H9 (cell line): Measurements from ENCODE around the gene SEMA3F. TPM values are rescaled to one million over a fixed set of nuclear protein-coding genes. Genes with fewer than 3 reads are reported as not detected.

Experiments
- DNase-seq: peaks from one replicate; pipeline ENCODE4 v3.0.0-alpha.2; 2017
- H2AFZ ChIP-seq: one replicate; pipeline ENCODE4 v1.6.1; 2013; ENCODE audit warnings: mild to moderate bottlenecking, low read length, control low read depth, moderate library complexity
- H2AK5ac ChIP-seq: 2 replicates; pipeline ENCODE4 v1.6.1; 2013; ENCODE audit warnings: low read length, control low read depth, mixed read lengths; ENCODE audit not compliant: insufficient read length
- H2BK120ac ChIP-seq: one replicate; pipeline ENCODE4 v1.6.1; 2013; ENCODE audit warnings: low read depth, mild to moderate bottlenecking, low read length, control low read depth, inconsistent platforms; ENCODE audit not compliant: poor library complexity, severe bottlenecking
- H2BK12ac ChIP-seq: 2 replicates; pipeline ENCODE4 v1.6.1; 2013; ENCODE audit warnings: low read length, control low read depth, mixed read lengths, low read depth; ENCODE audit not compliant: insufficient read length
- H2BK15ac ChIP-seq: 2 replicates; pipeline ENCODE4 v1.6.1; 2013; ENCODE audit warnings: low read depth, low read length, control low read depth
- H2BK20ac ChIP-seq: one replicate; pipeline ENCODE4 v1.6.1; 2013; ENCODE audit warnings: low read depth, mild to moderate bottlenecking, low read length, control low read depth, inconsistent platforms; ENCODE audit not compliant: poor library complexity, severe bottlenecking
- H2BK5ac ChIP-seq: 2 replicates; pipeline ENCODE4 v1.6.1; 2013; ENCODE audit warnings: low read length, control low read depth, mixed read lengths; ENCODE audit not compliant: insufficient read length
- H3K14ac ChIP-seq: 2 replicates; pipeline ENCODE4 v1.6.1; 2013; ENCODE audit warnings: low read length, control low read depth; ENCODE audit not compliant: insufficient read depth
- H3K18ac ChIP-seq: 2 replicates; pipeline ENCODE4 v1.6.1; 2013; ENCODE audit warnings: low read depth, mild to moderate bottlenecking, mixed read lengths, low read length, control low read depth; ENCODE audit not compliant: insufficient read length
- H3K23ac ChIP-seq: 2 replicates; pipeline ENCODE4 v1.6.1; 2013; ENCODE audit warnings: low read length, control low read depth, mixed read lengths, low read depth; ENCODE audit not compliant: insufficient read length
- H3K23me2 ChIP-seq: 2 replicates; pipeline ENCODE4 v1.6.1; 2013; ENCODE audit warnings: low read depth, mild to moderate bottlenecking, mixed read lengths, low read length, control low read depth; ENCODE audit not compliant: insufficient read length, poor library complexity, severe bottlenecking
- H3K27ac ChIP-seq: 2 replicates; pipeline ENCODE4 v1.5.1; 2013; ENCODE audit warnings: low read length, control low read depth, mixed read lengths, low read depth; ENCODE audit not compliant: insufficient read length
- H3K27me3 ChIP-seq: 2 replicates; pipeline ENCODE4 v1.6.1; 2013; ENCODE audit warnings: low read length, control low read depth, inconsistent platforms; ENCODE audit not compliant: insufficient read depth
- H3K4ac ChIP-seq: 2 replicates; pipeline ENCODE4 v1.6.1; 2013; ENCODE audit warnings: low read depth, mild to moderate bottlenecking, control low read depth, inconsistent platforms, low read length, moderate library complexity
- H3K4me1 ChIP-seq: 2 replicates; pipeline ENCODE4 v1.6.1; 2013; ENCODE audit warnings: low read length, control low read depth, inconsistent platforms; ENCODE audit not compliant: insufficient read depth
- H3K4me2 ChIP-seq: 2 replicates; pipeline ENCODE4 v1.6.1; 2013; ENCODE audit warnings: low read length, control low read depth, mixed read lengths; ENCODE audit not compliant: insufficient read length, insufficient read depth
- H3K56ac ChIP-seq: 2 replicates; pipeline ENCODE4 v1.6.1; 2013; ENCODE audit warnings: low read depth, mild to moderate bottlenecking, mixed read lengths, low read length, control low read depth; ENCODE audit not compliant: insufficient read length
- H3K79me1 ChIP-seq: 2 replicates; pipeline ENCODE4 v1.6.1; 2013; ENCODE audit warnings: low read depth, mild to moderate bottlenecking, moderate library complexity, low read length, control low read depth, inconsistent platforms; ENCODE audit not compliant: insufficient read depth, poor library complexity, severe bottlenecking
- H3K79me2 ChIP-seq: 2 replicates; pipeline ENCODE4 v1.6.1; 2013; ENCODE audit warnings: low read length, control low read depth, inconsistent platforms; ENCODE audit not compliant: insufficient read depth
- H3K9ac ChIP-seq: 2 replicates; pipeline ENCODE4 v1.6.1; 2013; ENCODE audit warnings: low read length, control low read depth, mixed read lengths; ENCODE audit not compliant: insufficient read length; ENCODE audit errors: extremely low read depth
- H3K9me3 ChIP-seq: one replicate; pipeline ENCODE4 v1.6.1; 2013; ENCODE audit warnings: low read depth, low read length, inconsistent platforms; ENCODE audit not compliant: control insufficient read depth
- H3T11ph ChIP-seq: one replicate; pipeline ENCODE4 v1.6.1; 2013; ENCODE audit warnings: mild to moderate bottlenecking, low read length, control low read depth, inconsistent platforms
- H4K20me1 ChIP-seq: one replicate; pipeline ENCODE4 v1.6.1; 2013; ENCODE audit not compliant: control insufficient read depth, insufficient read length, insufficient read depth
- H4K5ac ChIP-seq: 2 replicates; pipeline ENCODE4 v1.6.1; 2013; ENCODE audit warnings: low read depth, mild to moderate bottlenecking, mixed read lengths, low read length, control low read depth; ENCODE audit not compliant: insufficient read length
- H4K8ac ChIP-seq: replicated peaks from 2 replicates; pipeline ENCODE4 v1.6.1; 2013; ENCODE audit warnings: low read length, control low read depth, mixed read lengths, low read depth; ENCODE audit not compliant: insufficient read length
- H4K91ac ChIP-seq: 2 replicates; pipeline ENCODE4 v1.6.1; 2013; ENCODE audit warnings: low read depth, mild to moderate bottlenecking, moderate library complexity, mixed read lengths, low read length, control low read depth; ENCODE audit not compliant: insufficient read length
- H3K27ac Mint-ChIP-seq, 3 experiments: 2 replicates in 2 of 3; 3 replicates in 1 of 3; pipeline ENCODE4 v1.8.0; 2020 to 2021; ENCODE audit warnings: mixed read lengths in 3 of 3, mild to moderate bottlenecking in 1 of 3, moderate library complexity in 1 of 3
- H3K27me3 Mint-ChIP-seq: 2 replicates; pipeline ENCODE4 v1.8.0; 2021; ENCODE audit warnings: low read depth, mild to moderate bottlenecking, moderate library complexity, mixed read lengths
- H3K36me3 Mint-ChIP-seq, 3 experiments: 2 replicates in 2 of 3; 3 replicates in 1 of 3; pipeline ENCODE4 v1.8.0; 2020 to 2021; ENCODE audit warnings: low read depth in 3 of 3, mixed read lengths in 3 of 3; ENCODE audit not compliant: insufficient read depth in 1 of 3
- H3K4me1 Mint-ChIP-seq, 2 experiments: 2 replicates each; pipeline ENCODE4 v1.8.0; 2020; ENCODE audit warnings: mixed read lengths in 2 of 2
- H3K4me3 Mint-ChIP-seq, 2 experiments: 2 replicates in 1 of 2; 3 replicates in 1 of 2; pipeline ENCODE4 v1.8.0; 2020 to 2021; ENCODE audit warnings: mild to moderate bottlenecking in 2 of 2, mixed read lengths in 2 of 2, moderate library complexity in 1 of 2
- H3K9me3 Mint-ChIP-seq, 2 experiments: 2 replicates in 1 of 2; 3 replicates in 1 of 2; pipeline ENCODE4 v1.8.0; 2020; ENCODE audit warnings: mild to moderate bottlenecking in 2 of 2, mixed read lengths in 2 of 2, moderate library complexity in 1 of 2
- CTCF ChIP-seq: fragments of 200-600 bp; sonication (generic); conservative IDR thresholded peaks from 3 replicates; pipeline ENCODE4 v1.8.0; 2021; ENCODE audit warnings: antibody characterized with exemption, mild to moderate bottlenecking
- WGBS: extraction: QIAGEN DNeasy Blood & Tissue Kit; methylation state at CpG from one replicate; pipeline ENCODE4 v1.1.7; 2013; ENCODE audit warnings: missing lambda C conversion rate, low lambda C conversion rate, mixed read lengths; ENCODE audit not compliant: insufficient read length; ENCODE audit errors: extremely low coverage; 5-methylcytosine and 5-hydroxymethylcytosine counted together
- total RNA-seq: library from RNA; stranded (reverse); gene quantifications from 2 replicates; pipeline ENCODE4 v1.2.1, GENCODE V29; 2021

Gene SEMA3F
- total RNA-seq, 1 experiment from 2014 or later: 14.3 TPM

- H3K14ac ChIP-seq: no peak overlapping the region
- peaks cover 26 to 41% of the 10 kb centered on the region in 2 experiments for H3K4me1 Mint-ChIP-seq
- no peaks in the 10 kb centered on the region for H3K27me3 ChIP-seq
- no peak for DNase-seq
- H3K4me3 Mint-ChIP-seq: no peak overlapping the region
- WGBS: no CpG with 5 or more reads among the region's 2 CpGs
- H4K5ac ChIP-seq: no peak overlapping the region
- no peaks in the 10 kb centered on the region for H3K9me3 ChIP-seq
- no peaks in the 10 kb centered on the region for H3K79me2 ChIP-seq
- H4K20me1 ChIP-seq: no peaks in the 10 kb centered on the region
- no peak for TF ChIP-seq CTCF
- no peaks in the 10 kb centered on the region; a peak in 1 of 7 replicates for H3K36me3 Mint-ChIP-seq
- no peaks in the 10 kb centered on the region; the same call in none of the 2 replicates for H3K27me3 Mint-ChIP-seq
- no peak overlapping the region for H2BK15ac ChIP-seq
- no peak overlapping the region for H3K9ac ChIP-seq
- no peak overlapping the region for H3K4ac ChIP-seq
- H3K23me2 ChIP-seq: no peaks in the 10 kb centered on the region
- no peak overlapping the region for H2BK20ac ChIP-seq
- no peak overlapping the region for H3T11ph ChIP-seq
- H2AK5ac ChIP-seq: no peak overlapping the region
- no peak overlapping the region for H3K23ac ChIP-seq
- H2BK120ac ChIP-seq: no peak overlapping the region
- no peak overlapping the region for H2BK5ac ChIP-seq
- no peak overlapping the region for H3K56ac ChIP-seq
- H2BK12ac ChIP-seq: no peak overlapping the region
- no peaks in the 10 kb centered on the region for H3K9me3 Mint-ChIP-seq
- H3K4me1 ChIP-seq: peaks cover 5% of the 10 kb centered on the region; the same call in 1 of the 2 replicates
- no peak overlapping the region for H3K27ac ChIP-seq
- no peaks in the 10 kb centered on the region for H3K79me1 ChIP-seq
- no peak overlapping the region for H4K8ac ChIP-seq
- no peak overlapping the region for H2AFZ ChIP-seq
- H3K27ac Mint-ChIP-seq: no peak overlapping the region; a peak in 1 of 7 replicates
- no peak overlapping the region for H3K4me2 ChIP-seq
- no peak overlapping the region for H3K18ac ChIP-seq
- no peak overlapping the region for H4K91ac ChIP-seq
Observed at GRCh38 chr3:50134367-50134766, 20.8 kb upstream of the SEMA3F start.
